ENCODE measurements around the gene PIGV. TPM values are rescaled to one million over a fixed set of nuclear protein-coding genes. Genes with fewer than 3 reads are reported as not detected.

The PIGV gene
- total RNA-seq, 1 experiment from 2014 or later = 7.5 TPM

GRCh38 chr1:26752519-26752918 lies 35.2 kb upstream of the PIGV start:
- no peak overlapping the region for H3K27ac ChIP-seq (ENCODE audit: insufficient read length, low read depth, low read length)
- no peak overlapping the region for H2BK20ac ChIP-seq (ENCODE audit: low read depth, low read length, poor library complexity, severe bottlenecking)
- H2AK5ac ChIP-seq (ENCODE audit: insufficient read length, low read length) = no peak overlapping the region
- H3K23me2 ChIP-seq (ENCODE audit: insufficient read length, low read depth, low read length, poor library complexity, severe bottlenecking) = no peaks in the 10 kb centered on the region
- H3K27ac Mint-ChIP-seq = no peak overlapping the region; a peak in 1 of 7 replicates
- no peaks in the 10 kb centered on the region for H4K20me1 ChIP-seq (ENCODE audit: control insufficient read depth, insufficient read depth, insufficient read length)
- no peak overlapping the region for H2BK12ac ChIP-seq (ENCODE audit: insufficient read length, low read depth, low read length)
- no peak overlapping the region for H3T11ph ChIP-seq (ENCODE audit: low read length)
- no peak overlapping the region for H4K8ac ChIP-seq (replicated peaks; ENCODE audit: insufficient read length, low read depth, low read length)
- no peak overlapping the region for H3K56ac ChIP-seq (ENCODE audit: insufficient read length, low read depth, low read length)
- H3K23ac ChIP-seq (ENCODE audit: insufficient read length, low read depth, low read length) = no peak overlapping the region
- H3K4me3 Mint-ChIP-seq = no peak overlapping the region
- no peaks in the 10 kb centered on the region for H3K9me3 ChIP-seq (ENCODE audit: control insufficient read depth, low read depth, low read length)
- no peak overlapping the region for H3K14ac ChIP-seq (ENCODE audit: insufficient read depth, low read length)
- peaks cover 0 to 4% of the 10 kb centered on the region in 2 experiments; a peak in 1 of 4 replicates for H3K4me1 Mint-ChIP-seq
- H3K36me3 Mint-ChIP-seq (ENCODE audit: insufficient read depth in 1 of 3, low read depth in 3 of 3) = peaks cover 25 to 80% (median 66%) of the 10 kb centered on the region in 3 experiments; a peak in 6 of 7 replicates
- no peak overlapping the region for H3K4me2 ChIP-seq (ENCODE audit: insufficient read depth, insufficient read length, low read length)
- H3K4ac ChIP-seq (ENCODE audit: low read depth, low read length) = no peak overlapping the region
- no peaks in the 10 kb centered on the region for H3K4me1 ChIP-seq (ENCODE audit: insufficient read depth, low read length)
- H2BK120ac ChIP-seq (ENCODE audit: low read depth, low read length, poor library complexity, severe bottlenecking) = no peak overlapping the region
- no peaks in the 10 kb centered on the region; the same call in 1 of the 2 replicates for H3K79me2 ChIP-seq (ENCODE audit: insufficient read depth, low read length)
- TF ChIP-seq CTCF (conservative IDR thresholded peaks at IDR 0.05) = no peak
- no peak overlapping the region for H2AFZ ChIP-seq (ENCODE audit: low read length)
- H2BK15ac ChIP-seq (ENCODE audit: low read depth, low read length) = no peak overlapping the region
- H3K27me3 ChIP-seq (ENCODE audit: insufficient read depth, low read length) = no peaks in the 10 kb centered on the region
- no peak overlapping the region for H4K91ac ChIP-seq (ENCODE audit: insufficient read length, low read depth, low read length)
- H3K79me1 ChIP-seq (ENCODE audit: insufficient read depth, low read depth, low read length, poor library complexity, severe bottlenecking) = peaks cover 5% of the 10 kb centered on the region
- no peak overlapping the region for H2BK5ac ChIP-seq (ENCODE audit: insufficient read length, low read length)
- no peak overlapping the region for H3K9ac ChIP-seq (ENCODE audit: extremely low read depth, insufficient read length, low read length)
- H3K27me3 Mint-ChIP-seq (ENCODE audit: low read depth) = no peaks in the 10 kb centered on the region
- no peak overlapping the region for H4K5ac ChIP-seq (ENCODE audit: insufficient read length, low read depth, low read length)
- H3K9me3 Mint-ChIP-seq = no peaks in the 10 kb centered on the region
- no CpG with 5 or more reads among the region's 4 CpGs for WGBS (ENCODE audit: extremely low coverage, insufficient read length, low lambda C conversion rate)
- DNase-seq = no peak
- H3K18ac ChIP-seq (ENCODE audit: insufficient read length, low read depth, low read length) = no peak overlapping the region
